NT2/D1 (cell line): ENCODE results near the gene TBC1D4.

Experiments
- SUZ12 ChIP-seq: IDR thresholded peaks from 2 replicates; pipeline ENCODE4 v1.6.1; 2011; ENCODE audit not compliant: insufficient read length, insufficient read depth; ENCODE audit errors: extremely low read depth
- YY1 ChIP-seq: IDR thresholded peaks from 2 replicates; pipeline ENCODE4 v1.6.1; 2011; ENCODE audit not compliant: insufficient read length, insufficient read depth
- ZNF274 ChIP-seq: IDR thresholded peaks from 2 replicates; pipeline ENCODE4 v1.6.1; 2011; ENCODE audit warnings: mild to moderate bottlenecking, low read depth, low read length

GRCh38 chr13:75329097-75329496, 152.9 kb downstream of the TBC1D4 start:
- TF ChIP-seq YY1 (no peak), SUZ12 (no peak), ZNF274 (no peak)
